ENCODE data around the gene ABHD11.

Gene ABHD11

GRCh38 chr7:73742338-73742752, 3.7 kb upstream of the ABHD11 start:
- no peak overlapping the region for H3K9ac ChIP-seq (ENCODE audit: low read length in 2 of 2)
- peaks cover 27% of the 10 kb centered on the region for H3K4me1 ChIP-seq (ENCODE audit: control insufficient read depth, insufficient read depth, low read length)

DNA sequence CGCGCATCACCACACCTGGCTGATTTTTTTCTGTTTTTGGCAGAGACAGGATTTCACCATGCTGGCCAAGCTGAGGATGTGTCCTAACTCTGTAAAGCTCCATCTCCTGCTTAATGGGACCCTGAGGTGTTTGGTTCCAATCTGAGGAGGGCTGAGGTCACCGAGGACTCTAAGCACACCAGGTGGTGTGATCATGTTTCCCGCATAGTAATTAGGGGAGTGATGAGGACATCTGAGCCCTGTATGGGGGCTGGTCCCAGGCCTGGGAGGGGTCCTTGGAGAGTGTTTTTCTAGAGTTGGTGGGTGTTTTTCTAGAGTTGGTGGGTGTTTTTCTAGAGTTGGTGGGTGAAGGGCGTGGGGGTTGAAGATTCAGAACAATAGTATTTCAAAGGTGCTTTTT, 3.0 kb upstream of the ABHD11 start:
- peaks cover 2 to 4% of the 10 kb centered on the region in 2 donors for H3K36me3 ChIP-seq (ENCODE audit: control insufficient read depth in 2 of 2, insufficient read depth in 2 of 2, low read length in 2 of 2)
- H3K9me3 ChIP-seq (ENCODE audit: control insufficient read depth in 2 of 2, low read length in 2 of 2) = no peaks in the 10 kb centered on the region
- H3K4me3 ChIP-seq (ENCODE audit: low read length in 2 of 2) = no peak overlapping the region
- no peak overlapping the region for H3K9ac ChIP-seq (ENCODE audit: low read length in 2 of 2)
- no peaks in the 10 kb centered on the region for H3K27me3 ChIP-seq (ENCODE audit: control insufficient read depth in 1 of 2, insufficient read depth in 2 of 2, low read length in 2 of 2)
- H3K27ac ChIP-seq (ENCODE audit: low read length) = no peak overlapping the region
- peaks cover 28% of the 10 kb centered on the region for H3K4me1 ChIP-seq (ENCODE audit: control insufficient read depth, insufficient read depth, low read length)

More at GRCh38 chr7:73742338-73742752, 3.7 kb upstream of the ABHD11 start:
- no peaks in the 10 kb centered on the region for H3K27me3 ChIP-seq (ENCODE audit: control insufficient read depth in 1 of 2, insufficient read depth in 2 of 2, low read length in 2 of 2)
- H3K36me3 ChIP-seq (ENCODE audit: control insufficient read depth in 2 of 2, insufficient read depth in 2 of 2, low read length in 2 of 2) = no peaks in the 10 kb centered on the region
- no peaks in the 10 kb centered on the region for H3K9me3 ChIP-seq (ENCODE audit: control insufficient read depth in 2 of 2, low read length in 2 of 2)
- no peak overlapping the region for H3K4me3 ChIP-seq (ENCODE audit: low read length in 2 of 2)
- H3K27ac ChIP-seq (ENCODE audit: low read length) = no peak overlapping the region

- H3K27me3 ChIP-seq (ENCODE audit: control insufficient read depth in 1 of 2, insufficient read depth in 2 of 2, low read length in 2 of 2) = no peaks in the 10 kb centered on the region
- no peak overlapping the region for H3K4me3 ChIP-seq (ENCODE audit: low read length in 2 of 2)
- peaks cover 20% of the 10 kb centered on the region for H3K4me1 ChIP-seq (ENCODE audit: control insufficient read depth, insufficient read depth, low read length)
- no peak overlapping the region for H3K27ac ChIP-seq (ENCODE audit: low read length)
- no peaks in the 10 kb centered on the region for H3K9me3 ChIP-seq (ENCODE audit: control insufficient read depth in 2 of 2, low read length in 2 of 2)
- no peak overlapping the region for H3K9ac ChIP-seq (ENCODE audit: low read length in 2 of 2)
- H3K36me3 ChIP-seq (ENCODE audit: control insufficient read depth in 2 of 2, insufficient read depth in 2 of 2, low read length in 2 of 2) = peaks cover 2 to 6% of the 10 kb centered on the region in 2 donors
Measured at GRCh38 chr7:73740771-73741170, 2.2 kb upstream of the ABHD11 start.

DNA sequence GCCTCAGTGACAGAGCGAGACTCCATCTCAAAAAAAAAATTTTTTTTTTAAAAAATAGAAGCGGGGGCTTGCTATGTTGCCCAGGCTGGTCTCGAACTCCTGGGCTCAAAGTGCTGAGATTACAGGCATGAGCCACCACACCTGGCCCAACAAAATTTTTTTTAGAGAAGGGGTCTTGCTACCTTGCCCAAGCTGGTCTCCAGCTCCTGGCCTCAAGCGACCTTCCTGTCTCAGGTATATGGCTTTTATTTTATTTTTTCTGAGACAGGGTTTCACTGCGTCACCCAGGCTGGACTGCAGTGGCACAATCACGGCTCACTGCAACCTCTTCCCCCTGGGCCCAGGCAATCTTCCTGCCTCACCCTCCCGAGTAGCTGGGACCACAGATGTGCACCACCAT, 1.6 kb upstream of the ABHD11 start:
- H3K36me3 ChIP-seq (ENCODE audit: control insufficient read depth in 2 of 2, insufficient read depth in 2 of 2, low read length in 2 of 2) = peaks cover 2 to 9% of the 10 kb centered on the region in 2 donors
- H3K27ac ChIP-seq (ENCODE audit: low read length) = no peak overlapping the region
- no peak overlapping the region for H3K9ac ChIP-seq (ENCODE audit: low read length in 2 of 2)
- no peak overlapping the region for H3K4me3 ChIP-seq (ENCODE audit: low read length in 2 of 2)
- peaks cover 19% of the 10 kb centered on the region for H3K4me1 ChIP-seq (ENCODE audit: control insufficient read depth, insufficient read depth, low read length)
- H3K27me3 ChIP-seq (ENCODE audit: control insufficient read depth in 1 of 2, insufficient read depth in 2 of 2, low read length in 2 of 2) = no peaks in the 10 kb centered on the region
- H3K9me3 ChIP-seq (ENCODE audit: control insufficient read depth in 2 of 2, low read length in 2 of 2) = no peaks in the 10 kb centered on the region

DNA sequence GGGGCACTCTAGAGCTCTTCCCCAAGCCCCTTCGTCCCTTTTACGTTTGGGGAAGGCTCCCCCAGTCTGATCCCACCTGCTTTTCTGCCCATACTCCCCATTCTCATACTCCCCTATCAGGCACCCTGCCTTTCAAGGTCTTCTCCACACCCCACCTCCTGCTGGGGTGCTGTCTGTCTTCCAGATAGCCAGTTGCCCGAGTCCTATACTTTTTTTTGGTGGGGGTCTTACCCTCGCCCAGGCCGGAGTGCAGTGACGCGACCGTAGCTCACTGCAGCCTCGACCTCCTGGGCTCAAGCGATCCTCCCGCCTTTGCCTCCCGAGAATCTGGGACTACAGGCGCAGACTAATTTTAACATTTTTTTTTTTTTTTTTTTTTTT, 775 bp upstream of the ABHD11 start:
- peaks cover 19% of the 10 kb centered on the region for H3K4me1 ChIP-seq (ENCODE audit: control insufficient read depth, insufficient read depth, low read length)

GRCh38 chr7:73738220-73738611, 386 bp downstream of the ABHD11 start:
- Histone ChIP-seq H3K9me3 (ENCODE audit: control insufficient read depth in 2 of 2, low read length in 2 of 2) (no peaks in the 10 kb centered on the region), H3K4me3 (ENCODE audit: low read length in 2 of 2) (peak overlapping the region; percentile 73 to 90), H3K36me3 (ENCODE audit: control insufficient read depth in 2 of 2, insufficient read depth in 2 of 2, low read length in 2 of 2) (peaks cover 2 to 9% of the 10 kb centered on the region in 2 donors), H3K4me1 (ENCODE audit: control insufficient read depth, insufficient read depth, low read length) (peaks cover 19% of the 10 kb centered on the region), H3K27ac (ENCODE audit: low read length) (peak overlapping the region; percentile 53), H3K9ac (ENCODE audit: low read length in 2 of 2) (peak overlapping the region; percentile 66 to 76), H3K27me3 (ENCODE audit: control insufficient read depth in 1 of 2, insufficient read depth in 2 of 2, low read length in 2 of 2) (no peaks in the 10 kb centered on the region)

More for the DNA sequence above, 775 bp upstream of the ABHD11 start:
- Histone ChIP-seq H3K27me3 (ENCODE audit: control insufficient read depth in 1 of 2, insufficient read depth in 2 of 2, low read length in 2 of 2) (no peaks in the 10 kb centered on the region), H3K36me3 (ENCODE audit: control insufficient read depth in 2 of 2, insufficient read depth in 2 of 2, low read length in 2 of 2) (peaks cover 2 to 9% of the 10 kb centered on the region in 2 donors), H3K27ac (ENCODE audit: low read length) (peak overlapping the region; percentile 79), H3K9ac (ENCODE audit: low read length in 2 of 2) (peak overlapping the region; percentile 85 to 93), H3K4me3 (ENCODE audit: low read length in 2 of 2) (peak overlapping the region; percentile 82 to 90), H3K9me3 (ENCODE audit: control insufficient read depth in 2 of 2, low read length in 2 of 2) (no peaks in the 10 kb centered on the region)

DNA sequence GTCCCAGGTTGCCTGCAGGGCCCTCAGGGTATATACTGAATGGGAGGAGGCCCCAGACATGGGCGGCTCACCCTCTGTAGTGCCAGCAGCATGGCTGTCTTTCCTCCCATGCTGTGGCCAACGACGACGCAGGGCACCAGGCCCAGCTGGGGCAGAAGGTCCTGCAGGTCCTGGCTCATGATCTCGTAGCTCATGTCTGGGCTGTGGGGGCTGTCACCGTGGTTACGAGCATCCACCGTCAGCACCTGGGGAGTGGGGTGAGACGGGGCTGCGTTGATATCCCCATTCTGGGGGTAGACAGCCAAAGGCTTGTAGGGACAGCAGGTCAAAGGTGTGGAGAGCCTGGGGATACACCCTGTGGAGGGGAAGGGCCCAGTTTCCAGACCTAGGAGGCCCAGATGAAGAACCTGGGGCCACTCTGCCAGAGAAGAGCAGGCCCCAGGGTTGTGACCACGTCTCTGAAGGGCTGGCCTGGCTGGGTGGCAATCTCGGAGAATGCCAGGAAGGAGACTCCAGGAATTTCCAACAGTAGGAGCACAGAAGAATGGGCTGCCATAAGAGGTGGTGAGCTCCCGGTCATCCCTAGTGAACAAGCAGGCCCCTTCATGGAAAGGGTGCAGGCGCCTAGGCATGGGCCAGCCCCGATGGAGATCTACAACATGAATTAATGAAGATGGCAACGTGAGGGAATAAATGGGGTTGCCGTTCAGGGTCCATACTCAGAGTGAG, 947 bp downstream of the ABHD11 start:
- peak overlapping the region in 1 of 2 donors; percentile 76 for H3K9ac ChIP-seq (ENCODE audit: low read length in 2 of 2)

DNA sequence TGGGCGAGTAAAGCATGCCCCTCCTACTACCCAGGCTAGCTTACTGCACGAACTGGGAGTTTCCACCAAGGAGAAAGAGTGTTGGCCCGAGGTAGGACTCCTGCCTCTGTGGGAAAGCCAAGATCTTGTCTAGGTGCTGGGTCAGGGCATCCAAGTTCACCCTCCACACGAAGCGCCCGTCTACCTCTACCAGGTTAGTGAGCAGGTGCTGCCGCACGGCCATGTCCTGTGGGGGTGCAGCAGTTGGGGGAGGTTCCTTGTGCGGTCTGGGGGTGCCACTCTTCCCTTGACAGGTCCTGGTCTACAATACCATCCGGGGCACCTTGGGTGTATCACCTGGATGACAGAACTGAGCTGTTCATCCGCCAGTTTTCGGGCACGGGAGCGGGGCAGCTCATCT, 1.7 kb downstream of the ABHD11 start:
- Histone ChIP-seq H3K27ac (ENCODE audit: low read length) (no peak overlapping the region), H3K4me1 (ENCODE audit: control insufficient read depth, insufficient read depth, low read length) (peaks cover 19% of the 10 kb centered on the region), H3K9me3 (ENCODE audit: control insufficient read depth in 2 of 2, low read length in 2 of 2) (no peaks in the 10 kb centered on the region), H3K9ac (ENCODE audit: low read length in 2 of 2) (no peak overlapping the region), H3K36me3 (ENCODE audit: control insufficient read depth in 2 of 2, insufficient read depth in 2 of 2, low read length in 2 of 2) (peaks cover 2 to 9% of the 10 kb centered on the region in 2 donors), H3K27me3 (ENCODE audit: control insufficient read depth in 1 of 2, insufficient read depth in 2 of 2, low read length in 2 of 2) (no peaks in the 10 kb centered on the region), H3K4me3 (ENCODE audit: low read length in 2 of 2) (no peak overlapping the region)

More for the DNA sequence above, 947 bp downstream of the ABHD11 start:
- H3K36me3 ChIP-seq (ENCODE audit: control insufficient read depth in 2 of 2, insufficient read depth in 2 of 2, low read length in 2 of 2) = peaks cover 2 to 9% of the 10 kb centered on the region in 2 donors
- H3K27ac ChIP-seq (ENCODE audit: low read length) = no peak overlapping the region
- peaks cover 19% of the 10 kb centered on the region for H3K4me1 ChIP-seq (ENCODE audit: control insufficient read depth, insufficient read depth, low read length)
- no peaks in the 10 kb centered on the region for H3K9me3 ChIP-seq (ENCODE audit: control insufficient read depth in 2 of 2, low read length in 2 of 2)
- H3K4me3 ChIP-seq (ENCODE audit: low read length in 2 of 2) = peak overlapping the region; percentile 73 to 90
- no peaks in the 10 kb centered on the region for H3K27me3 ChIP-seq (ENCODE audit: control insufficient read depth in 1 of 2, insufficient read depth in 2 of 2, low read length in 2 of 2)

DNA sequence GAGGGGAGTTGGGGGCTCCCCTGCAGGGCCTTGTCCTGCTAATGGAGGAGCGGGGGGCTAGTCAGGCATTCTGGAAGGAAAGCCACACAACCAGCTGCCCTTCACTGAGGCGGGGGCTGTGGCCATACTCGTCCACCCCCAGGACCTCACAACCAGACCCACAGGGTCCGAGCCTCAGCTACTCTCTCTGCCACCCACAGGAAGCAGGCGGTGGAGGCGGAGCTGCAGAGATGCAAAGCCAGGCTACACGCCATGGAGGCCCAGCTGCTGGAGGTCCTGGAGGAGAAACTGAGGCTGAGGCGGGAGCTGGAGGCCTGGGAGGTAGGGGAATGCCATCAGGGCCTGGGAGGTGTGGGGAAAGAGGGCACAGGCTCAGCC, 3.1 kb downstream of the ABHD11 start:
- Histone ChIP-seq H3K9me3 (ENCODE audit: control insufficient read depth in 2 of 2, low read length in 2 of 2) (no peaks in the 10 kb centered on the region), H3K27ac (ENCODE audit: low read length) (no peak overlapping the region), H3K27me3 (ENCODE audit: control insufficient read depth in 1 of 2, insufficient read depth in 2 of 2, low read length in 2 of 2) (no peaks in the 10 kb centered on the region), H3K4me3 (ENCODE audit: low read length in 2 of 2) (no peak overlapping the region), H3K36me3 (ENCODE audit: control insufficient read depth in 2 of 2, insufficient read depth in 2 of 2, low read length in 2 of 2) (peaks cover 2 to 9% of the 10 kb centered on the region in 2 donors), H3K4me1 (ENCODE audit: control insufficient read depth, insufficient read depth, low read length) (peaks cover 19% of the 10 kb centered on the region), H3K9ac (ENCODE audit: low read length in 2 of 2) (no peak overlapping the region)

- Histone ChIP-seq H3K27me3 (ENCODE audit: control insufficient read depth in 1 of 2, insufficient read depth in 2 of 2, low read length in 2 of 2) (no peaks in the 10 kb centered on the region), H3K4me1 (ENCODE audit: control insufficient read depth, insufficient read depth, low read length) (peaks cover 19% of the 10 kb centered on the region), H3K36me3 (ENCODE audit: control insufficient read depth in 2 of 2, insufficient read depth in 2 of 2, low read length in 2 of 2) (peaks cover 2 to 9% of the 10 kb centered on the region in 2 donors), H3K4me3 (ENCODE audit: low read length in 2 of 2) (no peak overlapping the region), H3K27ac (ENCODE audit: low read length) (no peak overlapping the region), H3K9ac (ENCODE audit: low read length in 2 of 2) (no peak overlapping the region), H3K9me3 (ENCODE audit: control insufficient read depth in 2 of 2, low read length in 2 of 2) (no peaks in the 10 kb centered on the region)
Measured at GRCh38 chr7:73734619-73735527, 3.7 kb downstream of the ABHD11 start.

Data from stomach smooth muscle (tissue), 2 donors.